HG03064 (cell line): ENCODE results near the gene PILRA.
A peak's percentile ranks its signal among the peaks of the same experiment; 100 is the strongest.

Experiments used
- ATAC-seq: cut with Tn5 transposase; IDR thresholded peaks from one replicate; pipeline ENCODE4 v1.9.1; 2021; ENCODE audit warnings: low read depth; ENCODE audit not compliant: unreplicated experiment

The PILRA gene

DNA sequence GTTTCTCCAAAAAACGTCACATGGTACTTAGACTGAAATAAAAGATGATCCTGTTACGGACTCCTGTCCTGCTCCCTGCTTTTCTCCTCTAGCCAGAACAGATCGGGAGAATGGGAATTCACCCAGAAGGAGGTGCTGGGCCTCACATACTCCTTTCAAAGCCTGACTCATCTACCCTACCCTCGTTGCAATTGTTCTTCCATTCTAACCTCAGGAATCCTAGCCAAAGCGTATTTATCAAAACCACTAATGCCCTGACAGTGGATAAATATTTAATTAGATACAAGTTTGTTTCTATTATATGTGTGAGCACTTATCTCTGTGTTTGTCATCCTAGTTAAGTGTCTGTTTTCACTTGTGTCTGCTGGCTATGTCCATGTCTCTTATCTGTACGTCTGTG is 33.5 kb downstream of the PILRA start:
- ATAC-seq, result no peak

DNA sequence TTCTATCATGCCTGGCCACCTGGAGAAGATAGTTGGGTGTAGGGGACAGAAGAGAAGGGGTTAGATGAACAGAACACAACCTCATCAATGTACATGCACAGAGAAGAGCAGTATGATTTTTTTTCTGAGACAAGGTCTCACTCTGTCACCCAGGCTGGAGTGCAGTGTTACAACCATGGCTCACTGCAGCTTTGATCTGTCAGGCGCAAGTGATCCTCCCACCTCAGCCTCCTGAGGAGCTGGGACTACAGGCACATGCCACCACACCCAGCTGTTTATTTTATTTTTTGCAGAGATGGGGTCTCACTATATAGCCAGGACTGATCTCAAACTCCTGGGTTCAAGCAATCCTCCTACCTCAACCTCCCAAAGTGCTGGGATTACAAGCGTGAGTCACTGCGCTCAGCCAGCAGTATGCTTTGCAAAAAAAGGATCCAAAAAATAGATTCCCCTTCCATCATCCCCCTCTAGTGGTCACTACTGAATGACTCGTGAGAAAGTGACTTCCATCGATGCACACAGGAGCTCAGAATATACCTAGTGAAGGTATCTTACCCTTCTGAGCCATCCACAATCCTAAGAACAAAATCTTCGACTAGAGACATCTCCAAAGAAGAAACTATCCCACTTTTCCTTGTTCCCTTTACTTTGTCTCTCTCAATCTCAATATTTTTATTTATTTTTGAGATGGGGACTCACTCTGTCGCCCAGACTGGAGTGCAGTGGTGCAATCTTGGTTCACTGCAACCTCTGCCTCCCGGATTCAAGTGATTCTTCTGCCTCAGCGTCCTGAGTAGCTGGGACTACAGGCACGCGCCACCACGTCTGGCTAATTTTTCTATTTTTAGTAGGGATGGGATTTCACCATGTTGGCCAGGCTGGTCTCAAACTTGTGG is 34.2 kb downstream of the PILRA start:
- ATAC-seq, result no peak

DNA sequence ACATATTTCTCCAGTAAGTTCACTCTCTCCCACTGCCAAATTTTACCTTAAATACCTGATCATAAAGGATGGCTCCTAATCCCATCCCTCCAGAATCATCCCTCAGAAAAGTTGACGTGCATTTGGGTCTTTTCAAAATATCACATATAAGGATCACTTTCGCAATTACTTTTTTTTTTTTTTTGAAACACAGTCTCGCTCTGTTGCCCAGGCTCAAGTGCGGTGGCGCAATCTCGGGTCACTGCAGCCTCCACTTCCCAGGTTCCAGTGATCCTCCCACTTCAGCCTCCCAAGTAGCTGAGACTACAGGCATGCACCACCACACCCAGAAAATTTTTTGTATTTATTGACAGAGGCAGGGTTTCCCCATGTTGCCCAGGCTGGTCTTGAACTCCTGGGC is 37.8 kb downstream of the PILRA start:
- no peak for ATAC-seq

- ATAC-seq, result no peak
Measured at GRCh38 chr7:100413346-100413745, 40.1 kb downstream of the PILRA start.

GRCh38 chr7:100413889-100414288 is 40.6 kb downstream of the PILRA start:
- no peak for ATAC-seq

GRCh38 chr7:100415448-100415847 is 42.2 kb downstream of the PILRA start:
- ATAC-seq, result no peak

GRCh38 chr7:100418930-100419659 is 45.8 kb downstream of the PILRA start:
- no peak for ATAC-seq

DNA sequence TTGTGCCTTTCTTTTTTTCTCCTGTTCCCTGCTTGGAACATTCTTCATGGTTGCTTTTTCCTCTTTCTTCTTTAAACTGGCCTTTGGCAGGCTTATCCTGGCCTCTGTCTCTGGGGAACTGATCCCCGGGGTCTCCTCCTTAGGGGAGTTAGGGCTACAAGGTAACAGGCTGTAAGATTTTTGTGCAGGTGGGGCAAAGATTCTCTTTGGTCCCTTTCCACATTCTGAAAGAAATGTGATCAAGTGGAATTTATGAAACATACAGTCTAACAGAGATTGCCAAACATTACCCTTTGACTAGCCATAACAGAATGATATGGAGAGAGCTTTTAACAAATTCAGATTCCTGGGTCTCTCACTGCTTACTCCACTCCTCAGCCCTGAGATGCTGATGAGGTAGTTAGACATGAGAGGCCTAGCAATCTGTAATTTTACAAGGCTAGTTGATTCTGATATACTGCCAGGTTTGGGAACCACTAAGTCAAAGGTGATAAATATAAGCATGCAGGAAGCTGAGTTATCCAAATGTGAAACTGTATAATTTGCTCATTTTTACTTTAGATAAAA is 46.5 kb downstream of the PILRA start:
- no peak for ATAC-seq

- no peak for ATAC-seq
Measured at GRCh38 chr7:100423315-100423714, 50.0 kb downstream of the PILRA start.

DNA sequence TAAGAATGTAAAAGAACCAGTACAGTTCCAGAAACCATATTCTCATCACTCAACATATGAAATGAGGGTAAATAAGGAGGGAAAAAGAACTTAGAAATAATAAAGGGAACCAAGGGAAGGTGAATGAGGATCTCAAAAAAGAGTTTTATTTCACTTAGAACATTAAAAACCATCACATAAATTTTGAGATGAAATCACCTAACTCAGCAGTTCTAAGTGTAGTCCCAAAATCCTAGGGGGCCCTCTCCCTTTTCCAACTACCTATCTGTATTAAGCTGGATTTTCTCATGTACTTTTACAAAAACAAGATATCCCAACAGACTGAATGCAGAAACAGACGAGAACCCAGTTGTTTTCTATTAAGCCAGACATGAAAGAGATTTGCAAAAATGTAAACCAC is 52.1 kb downstream of the PILRA start:
- ATAC-seq, result no peak

DNA sequence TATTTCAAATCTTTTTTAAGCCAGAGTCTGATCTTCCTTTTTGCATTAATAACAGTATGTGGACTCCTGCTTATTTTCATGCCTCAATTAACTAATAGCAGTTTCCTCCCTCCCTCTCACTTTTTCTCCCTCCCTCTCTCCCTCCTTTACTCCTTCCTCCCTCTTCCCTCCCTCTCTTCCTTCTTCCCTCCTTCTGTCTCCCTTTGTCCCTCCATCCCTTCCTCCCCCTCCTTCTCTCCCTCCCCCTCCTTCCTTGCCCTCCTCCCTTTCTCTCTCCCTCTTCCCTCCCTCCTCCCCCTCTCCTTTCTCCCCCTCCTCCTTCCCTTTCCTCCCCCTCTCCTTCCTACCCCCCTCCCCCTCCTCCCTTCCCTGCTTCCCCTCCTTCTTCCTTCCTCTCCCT is 53.2 kb downstream of the PILRA start:
- no peak for ATAC-seq

DNA sequence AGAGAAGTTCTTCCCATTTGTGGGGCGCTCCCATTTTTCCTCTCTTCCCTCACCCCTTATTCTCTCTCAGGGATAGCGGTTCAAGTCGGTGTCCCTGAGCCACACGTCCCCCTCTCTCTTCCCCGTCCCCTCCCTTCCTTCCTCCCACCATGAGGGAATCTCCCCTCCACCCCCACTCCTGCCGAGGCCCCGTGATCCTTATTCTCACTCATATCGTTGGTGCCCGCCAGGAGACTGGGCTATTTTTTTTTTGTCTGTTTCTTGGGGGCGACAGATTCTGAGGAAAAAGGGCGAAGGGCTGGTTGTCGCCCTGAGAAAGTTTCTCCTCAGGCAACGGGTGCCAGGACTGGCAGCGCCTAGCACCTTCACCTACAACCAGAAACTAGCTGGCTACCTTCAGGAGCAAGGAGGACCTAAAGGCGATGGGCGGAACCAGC is 54.5 kb downstream of the PILRA start:
- ATAC-seq, result no peak

DNA sequence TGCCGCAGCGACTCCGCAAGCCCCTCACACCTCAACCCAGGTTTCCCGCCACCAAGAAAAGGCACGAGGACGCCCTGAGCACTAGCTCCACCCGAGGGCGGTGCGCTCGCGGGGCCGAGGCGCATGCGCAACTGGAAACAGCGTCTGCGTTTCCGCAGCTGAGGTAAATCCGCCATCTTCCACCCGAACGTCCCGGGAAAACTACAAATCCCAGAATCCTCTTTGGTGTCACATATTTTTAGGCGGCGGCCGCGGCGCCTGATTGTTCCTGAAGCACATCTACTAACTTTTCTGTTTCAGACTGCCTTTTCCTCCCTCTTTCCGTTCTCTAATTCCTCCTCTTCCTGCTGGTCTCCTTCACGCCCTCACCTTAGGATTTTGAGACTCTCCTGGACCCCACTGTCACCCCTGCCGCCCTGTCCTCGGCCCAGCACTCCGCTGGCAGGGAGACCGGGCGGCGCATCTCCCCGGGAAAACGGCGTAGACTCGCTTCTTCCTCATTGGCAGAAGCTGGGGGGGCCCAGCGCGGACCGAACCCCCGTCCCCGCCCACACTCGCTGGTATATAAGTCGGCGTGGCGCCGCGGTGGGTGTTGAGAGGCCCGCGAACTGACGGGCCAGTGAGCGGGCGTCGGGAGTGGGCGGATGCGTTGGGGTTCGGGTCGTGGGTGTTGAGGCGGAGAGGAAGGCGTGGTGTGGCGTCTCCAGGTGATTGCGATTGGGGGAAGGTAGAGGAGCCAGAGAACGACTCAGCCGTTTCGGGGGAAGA is 55.1 kb downstream of the PILRA start, which contains the start of gene ZCWPW1:
TSS of gene ZCWPW1 (minus strand) at position 505 of the 768 bp plus-strand sequence. CDS start 8,054 bp downstream, outside the sequence.
- peak; percentile 42 for ATAC-seq

DNA sequence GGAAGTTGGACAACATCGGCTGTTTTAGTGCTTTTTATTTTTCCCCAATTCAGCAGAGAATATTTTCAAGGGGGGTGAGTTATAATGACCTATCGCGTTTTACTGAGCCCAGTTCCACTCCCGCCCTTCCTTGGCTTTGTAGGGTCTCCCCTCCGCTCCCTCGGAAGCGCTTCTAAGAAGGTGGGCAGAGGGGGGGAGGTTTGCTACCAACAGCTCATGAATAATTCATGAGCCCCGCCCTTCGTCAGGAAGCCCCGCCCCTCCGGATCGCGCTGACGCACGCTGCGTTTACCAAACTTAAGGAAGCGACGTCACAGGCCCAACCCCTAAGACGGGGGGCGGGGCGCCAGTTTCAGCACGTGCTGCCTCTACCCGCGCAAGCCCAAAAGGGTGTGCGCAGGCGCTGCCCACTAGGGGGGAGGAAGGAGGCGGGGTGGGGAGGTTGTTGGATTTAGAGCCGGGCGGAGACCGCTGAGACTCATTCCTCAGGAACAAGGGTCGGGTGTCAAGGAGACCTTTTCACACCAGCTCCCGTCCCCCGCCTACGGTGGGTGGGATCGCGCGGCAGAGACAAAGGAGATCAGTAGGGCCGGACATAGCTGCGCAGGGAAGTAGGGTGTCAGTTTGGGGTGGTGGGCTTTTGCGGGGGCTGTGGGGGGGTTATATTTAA is 55.8 kb downstream of the PILRA start:
- ATAC-seq, result peak; percentile 39

- ATAC-seq, result no peak
Measured at GRCh38 chr7:100429637-100430492, 56.6 kb downstream of the PILRA start, which contains the start of gene MEPCE. MEPCE (plus strand) TSS chr7:100429831; CDS start chr7:100430019, 188 bp downstream.

DNA sequence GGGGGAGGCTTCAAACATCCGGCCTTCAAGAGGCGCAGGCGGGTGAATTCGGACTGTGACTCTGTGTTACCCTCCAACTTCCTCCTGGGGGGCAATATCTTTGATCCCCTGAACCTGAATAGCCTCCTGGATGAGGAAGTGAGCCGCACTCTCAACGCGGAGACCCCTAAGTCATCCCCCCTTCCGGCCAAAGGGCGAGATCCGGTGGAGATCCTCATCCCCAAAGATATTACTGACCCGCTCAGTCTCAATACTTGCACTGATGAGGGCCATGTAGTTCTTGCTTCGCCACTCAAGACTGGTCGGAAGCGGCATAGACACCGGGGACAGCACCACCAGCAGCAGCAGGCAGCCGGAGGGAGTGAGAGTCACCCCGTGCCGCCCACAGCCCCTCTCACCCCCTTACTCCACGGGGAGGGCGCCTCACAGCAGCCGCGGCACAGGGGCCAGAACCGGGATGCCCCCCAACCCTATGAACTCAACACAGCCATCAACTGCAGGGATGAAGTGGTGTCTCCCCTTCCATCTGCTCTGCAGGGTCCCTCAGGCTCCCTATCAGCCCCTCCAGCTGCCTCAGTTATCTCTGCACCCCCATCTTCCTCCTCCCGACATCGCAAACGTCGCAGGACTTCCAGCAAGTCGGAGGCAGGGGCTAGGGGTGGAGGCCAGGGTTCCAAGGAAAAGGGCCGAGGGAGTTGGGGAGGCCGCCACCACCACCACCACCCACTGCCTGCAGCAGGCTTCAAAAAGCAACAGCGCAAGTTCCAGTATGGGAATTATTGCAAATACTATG is 57.4 kb downstream of the PILRA start:
- no peak for ATAC-seq

DNA sequence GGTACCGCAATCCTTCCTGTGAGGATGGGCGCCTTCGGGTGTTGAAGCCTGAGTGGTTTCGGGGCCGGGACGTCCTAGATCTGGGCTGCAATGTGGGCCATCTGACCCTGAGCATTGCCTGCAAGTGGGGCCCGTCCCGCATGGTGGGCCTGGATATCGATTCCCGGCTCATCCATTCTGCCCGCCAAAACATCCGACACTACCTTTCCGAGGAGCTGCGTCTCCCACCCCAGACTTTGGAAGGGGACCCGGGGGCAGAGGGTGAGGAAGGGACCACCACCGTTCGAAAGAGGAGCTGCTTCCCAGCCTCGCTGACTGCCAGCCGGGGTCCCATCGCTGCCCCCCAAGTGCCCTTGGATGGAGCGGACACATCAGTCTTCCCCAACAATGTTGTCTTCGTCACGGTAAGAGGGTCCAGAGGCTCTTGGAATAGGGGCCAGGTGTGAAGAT is 58.0 kb downstream of the PILRA start:
- no peak for ATAC-seq

GRCh38 chr7:100432053-100432452 is 58.8 kb downstream of the PILRA start:
- ATAC-seq, result no peak
